Measurements from ENCODE around the gene ATOSB. TPM values are rescaled to one million over a fixed set of nuclear protein-coding genes. Genes with fewer than 3 reads are reported as not detected.

Gene ATOSB
- total RNA-seq, 5 donors from 2014 or later (not counting 1 experiment from before 2014, with no cell fraction given): 4.7 to 12.7 (median 8.9) TPM

GRCh38 chr9:35097573-35097972 is 18.1 kb downstream of the ATOSB start:
- POLR2A ChIA-PET: interaction anchor here (0.5 to 0.8 kb wide), 3 partner anchors 13 to 432 kb away, joined by 4 to 8 read pairs (median 4); a partner anchor contains a TSS
- WGBS (ENCODE audit: insufficient coverage): 89% methylated on average over 3 of the region's 3 CpGs
- peak overlapping the region; percentile 22 to 50 (median 44) for H3K4me3 Mint-ChIP-seq
- no peaks in the 10 kb centered on the region for H3K27me3 ChIP-seq (replicated peaks in 1 of 2; ENCODE audit: control insufficient read depth in 2 of 2, extremely low read depth in 1 of 2, insufficient read depth in 2 of 2, low read length in 1 of 2)
- ATAC-seq (replicated peaks in 1 of 4) (no peak), DNase-seq (no peak)
- peaks cover 36% of the 10 kb centered on the region for H3K36me3 Mint-ChIP-seq
- peaks cover 10 to 36% of the 10 kb centered on the region in 2 experiments for H3K4me1 ChIP-seq (ENCODE audit: control insufficient read depth in 1 of 2, extremely low read depth in 1 of 2, insufficient read depth in 2 of 2, low read length in 2 of 2)
- H3K27ac ChIP-seq (ENCODE audit: low read length): no peak overlapping the region
- CTCF ChIA-PET: interaction anchor here (0.7 to 4.0 kb wide), 5 partner anchors 18 to 198 kb away, joined by 3 to 30 read pairs (median 4); partner anchors contain the start of genes FANCG (in 1 of the 2) and VCP (in 1 of the 2)
- H3K27me3 Mint-ChIP-seq: no peaks in the 10 kb centered on the region
- H3K4me3 ChIP-seq (ENCODE audit: control insufficient read depth in 1 of 2, extremely low read depth in 1 of 2, low read length in 1 of 2): no peak overlapping the region
- no peaks in the 10 kb centered on the region for H3K9me3 ChIP-seq
- H3K36me3 ChIP-seq (ENCODE audit: control insufficient read depth in 2 of 2, extremely low read depth in 1 of 2, insufficient read depth in 1 of 2, low read length in 1 of 2): peaks cover 4 to 43% of the 10 kb centered on the region in 2 donors
- H3K4me1 Mint-ChIP-seq: peaks cover 45 to 54% (median 45%) of the 10 kb centered on the region in 3 donors
- H3K9me3 Mint-ChIP-seq: no peaks in the 10 kb centered on the region
- H3K27ac Mint-ChIP-seq: peak overlapping the region in 1 of 2 donors; percentile 72

GRCh38 chr9:35096035-35096849 is 19.4 kb downstream of the ATOSB start, which contains the start of gene PIGO:
Gene PIGO (minus strand): TSS chr9:35096591. CDS start chr9:35095565, 1,026 bp downstream.
- Histone ChIP-seq H3K27ac (ENCODE audit: low read length) (peak within 1 kb of the TSS; percentile 99), H3K4me3 (ENCODE audit: control insufficient read depth in 1 of 2, extremely low read depth in 1 of 2, low read length in 1 of 2) (peak within 1 kb of the TSS; percentile 85 to 99), H3K4me1 (ENCODE audit: control insufficient read depth in 1 of 2, extremely low read depth in 1 of 2, insufficient read depth in 2 of 2, low read length in 2 of 2) (peaks cover 4 to 23% of the 10 kb centered on the region in 2 experiments), H3K9me3 (no peaks in the 10 kb centered on the region), H3K36me3 (ENCODE audit: control insufficient read depth in 2 of 2, extremely low read depth in 1 of 2, insufficient read depth in 1 of 2, low read length in 1 of 2) (peaks cover 4 to 51% of the 10 kb centered on the region in 2 donors), H3K27me3 (replicated peaks in 1 of 2; ENCODE audit: control insufficient read depth in 2 of 2, extremely low read depth in 1 of 2, insufficient read depth in 2 of 2, low read length in 1 of 2) (no peaks in the 10 kb centered on the region)
- CTCF ChIA-PET: interaction anchor here (0.9 to 4.0 kb wide), 7 partner anchors 16 to 410 kb away, joined by 3 to 30 read pairs (median 4); partner anchors contain the start of gene VCP (in 1 of the 2)
- H3K4me1 Mint-ChIP-seq: peaks cover 34 to 41% (median 34%) of the 10 kb centered on the region in 3 donors
- peak within 1 kb of the TSS; percentile 89 to 93 for H3K27ac Mint-ChIP-seq
- H3K27me3 Mint-ChIP-seq: no peaks in the 10 kb centered on the region
- DNase-seq (peak; percentile 78 to 94 (median 87)), ATAC-seq (replicated peaks in 1 of 4) (peak; percentile 91 to 95 (median 94))
- POLR2A ChIA-PET: interaction anchor here in 1 of 2 donors (0.6 kb wide), 1 partner anchor 166 kb away, joined by 3 read pairs; no protein-coding TSS in a partner anchor
- H3K4me3 Mint-ChIP-seq: peak within 1 kb of the TSS; percentile 83 to 84 (median 83)
- peaks cover 43% of the 10 kb centered on the region for H3K36me3 Mint-ChIP-seq
- H3K9me3 Mint-ChIP-seq: no peaks in the 10 kb centered on the region
- under 1% methylated on average over 47 of the region's 53 CpGs for WGBS (ENCODE audit: insufficient coverage)

GRCh38 chr9:35091536-35091935 is 24.1 kb downstream of the ATOSB start:
- 96% methylated on average over 13 of the region's 17 CpGs for WGBS (ENCODE audit: insufficient coverage)

GRCh38 chr9:35089434-35089833 is 26.2 kb downstream of the ATOSB start:
- WGBS (ENCODE audit: insufficient coverage): no CpG with 5 or more reads among the region's 2 CpGs
- POLR2A ChIA-PET: no interaction called here
- H3K27me3 ChIP-seq (replicated peaks in 1 of 2; ENCODE audit: control insufficient read depth in 2 of 2, extremely low read depth in 1 of 2, insufficient read depth in 2 of 2, low read length in 1 of 2): no peaks in the 10 kb centered on the region
- peaks cover 8 to 76% of the 10 kb centered on the region in 2 donors for H3K36me3 ChIP-seq (ENCODE audit: control insufficient read depth in 2 of 2, extremely low read depth in 1 of 2, insufficient read depth in 1 of 2, low read length in 1 of 2)
- peaks cover 50% of the 10 kb centered on the region for H3K36me3 Mint-ChIP-seq
- H3K9me3 Mint-ChIP-seq: no peaks in the 10 kb centered on the region
- no peak overlapping the region for H3K4me3 ChIP-seq (ENCODE audit: control insufficient read depth in 1 of 2, extremely low read depth in 1 of 2, low read length in 1 of 2)
- no peak overlapping the region for H3K4me3 Mint-ChIP-seq
- peaks cover 4 to 12% (median 8%) of the 10 kb centered on the region in 3 donors for H3K4me1 Mint-ChIP-seq
- no peak overlapping the region for H3K27ac ChIP-seq (ENCODE audit: low read length)
- DNase-seq: no peak
- ATAC-seq (replicated peaks in 1 of 4): no peak
- H3K27me3 Mint-ChIP-seq: no peaks in the 10 kb centered on the region
- H3K27ac Mint-ChIP-seq: no peak overlapping the region
- H3K9me3 ChIP-seq: no peaks in the 10 kb centered on the region
- CTCF ChIA-PET: no interaction called here
- H3K4me1 ChIP-seq (ENCODE audit: control insufficient read depth in 1 of 2, extremely low read depth in 1 of 2, insufficient read depth in 2 of 2, low read length in 2 of 2): peaks cover 0 to 4% of the 10 kb centered on the region in 2 experiments

More at GRCh38 chr9:35091536-35091935, 24.1 kb downstream of the ATOSB start:
- Mint-ChIP-seq H3K9me3 (no peaks in the 10 kb centered on the region), H3K4me3 (no peak overlapping the region), H3K27me3 (no peaks in the 10 kb centered on the region), H3K4me1 (peaks cover 22 to 30% (median 25%) of the 10 kb centered on the region in 3 donors), H3K36me3 (peaks cover 57% of the 10 kb centered on the region), H3K27ac (no peak overlapping the region)
- ChIA-PET CTCF (no interaction called here), POLR2A (no interaction called here)
- peaks cover 8 to 74% of the 10 kb centered on the region in 2 donors for H3K36me3 ChIP-seq (ENCODE audit: control insufficient read depth in 2 of 2, extremely low read depth in 1 of 2, insufficient read depth in 1 of 2, low read length in 1 of 2)
- H3K9me3 ChIP-seq: no peaks in the 10 kb centered on the region
- H3K4me3 ChIP-seq (ENCODE audit: control insufficient read depth in 1 of 2, extremely low read depth in 1 of 2, low read length in 1 of 2): no peak overlapping the region
- peaks cover 4 to 17% of the 10 kb centered on the region in 2 experiments for H3K4me1 ChIP-seq (ENCODE audit: control insufficient read depth in 1 of 2, extremely low read depth in 1 of 2, insufficient read depth in 2 of 2, low read length in 2 of 2)
- no peaks in the 10 kb centered on the region for H3K27me3 ChIP-seq (replicated peaks in 1 of 2; ENCODE audit: control insufficient read depth in 2 of 2, extremely low read depth in 1 of 2, insufficient read depth in 2 of 2, low read length in 1 of 2)
- no peak for DNase-seq
- no peak overlapping the region for H3K27ac ChIP-seq (ENCODE audit: low read length)
- no peak for ATAC-seq (replicated peaks in 1 of 4)

- WGBS (ENCODE audit: insufficient coverage): 93% methylated on average over 2 of the region's 2 CpGs
- no peak overlapping the region for H3K4me3 Mint-ChIP-seq
- H3K4me1 Mint-ChIP-seq: peaks cover 3 to 4% (median 3%) of the 10 kb centered on the region in 3 donors
- H3K36me3 ChIP-seq (ENCODE audit: control insufficient read depth in 2 of 2, extremely low read depth in 1 of 2, insufficient read depth in 1 of 2, low read length in 1 of 2): peaks cover 3 to 35% of the 10 kb centered on the region in 2 donors
- H3K27ac ChIP-seq (ENCODE audit: low read length): no peak overlapping the region
- no peaks in the 10 kb centered on the region for H3K9me3 Mint-ChIP-seq
- H3K4me1 ChIP-seq (ENCODE audit: control insufficient read depth in 1 of 2, extremely low read depth in 1 of 2, insufficient read depth in 2 of 2, low read length in 2 of 2): peaks cover 0 to 9% of the 10 kb centered on the region in 2 experiments
- POLR2A ChIA-PET: no interaction called here
- no peaks in the 10 kb centered on the region for H3K27me3 Mint-ChIP-seq
- peak in 1 of 35 experiments; percentile 17 for DNase-seq
- CTCF ChIA-PET: interaction anchor here in 1 of 2 donors (0.5 kb wide), 1 partner anchor 1711 kb away, joined by 3 read pairs; no protein-coding TSS in a partner anchor
- peaks cover 21% of the 10 kb centered on the region for H3K36me3 Mint-ChIP-seq
- no peak overlapping the region for H3K4me3 ChIP-seq (ENCODE audit: control insufficient read depth in 1 of 2, extremely low read depth in 1 of 2, low read length in 1 of 2)
- ATAC-seq (replicated peaks in 1 of 4): no peak
- H3K27me3 ChIP-seq (replicated peaks in 1 of 2; ENCODE audit: control insufficient read depth in 2 of 2, extremely low read depth in 1 of 2, insufficient read depth in 2 of 2, low read length in 1 of 2): no peaks in the 10 kb centered on the region
- H3K9me3 ChIP-seq: no peaks in the 10 kb centered on the region
- H3K27ac Mint-ChIP-seq: peak overlapping the region in 1 of 2 donors; percentile 25
These were observed 30.6 kb downstream of the ATOSB start for GRCh38 chr9:35085078-35085477.

Data from T-cell (primary cell).